ACHN (cell line): ENCODE data around the gene BMERB1.
"Not testable (repeated sequence)": the region's sequence is repeated elsewhere in the genome, so short reads cannot be mapped to it uniquely, and the experiment has no call there.

ENCODE experiments used
- DNase-seq: peaks from one replicate; pipeline ENCODE4 v3.0.0-alpha.2; 2015
- in situ Hi-C: cut with HindIII; loops from 2 replicates; pipeline ENCODE4 v1.10.0; 2017; ENCODE audit warnings: low sequenced_read_pairs, low pct_ligation_motif_present, low pct_unique_long_range_greater_than_20kb

BMERB1 gene

GRCh38 chr16:15532825-15533224, 98.4 kb downstream of the BMERB1 start:
- DNase-seq = no peak
- in situ Hi-C loops = no loop called here

GRCh38 chr16:15533386-15533785, 99.0 kb downstream of the BMERB1 start:
- in situ Hi-C loops = no loop called here

GRCh38 chr16:15535772-15536171, 101.4 kb downstream of the BMERB1 start:
- no peak for DNase-seq
- in situ Hi-C loops = no loop called here

More at GRCh38 chr16:15533386-15533785, 99.0 kb downstream of the BMERB1 start:
- no peak for DNase-seq

GRCh38 chr16:15536843-15537242, 102.5 kb downstream of the BMERB1 start:
- in situ Hi-C loops = no loop called here
- no peak for DNase-seq

GRCh38 chr16:15538507-15538906, 104.1 kb downstream of the BMERB1 start:
- in situ Hi-C loops = no loop called here
- no peak for DNase-seq

- in situ Hi-C loops = no loop called here
- DNase-seq = peak; percentile 48
Observed at GRCh38 chr16:15539197-15539596, 104.8 kb downstream of the BMERB1 start.

GRCh38 chr16:15542261-15542660, 107.9 kb downstream of the BMERB1 start:
- no peak for DNase-seq
- in situ Hi-C loops = no loop called here

GRCh38 chr16:15542734-15543347, 108.5 kb downstream of the BMERB1 start:
- DNase-seq = no peak
- in situ Hi-C loops = no loop called here

GRCh38 chr16:15544405-15544804, 110.0 kb downstream of the BMERB1 start:
- DNase-seq = no peak
- in situ Hi-C loops = no loop called here

- no peak for DNase-seq
- in situ Hi-C loops = no loop called here
Observed at GRCh38 chr16:15545544-15545943, 111.2 kb downstream of the BMERB1 start.

GRCh38 chr16:15547072-15547767, 112.8 kb downstream of the BMERB1 start:
- DNase-seq = peak; percentile 77
- in situ Hi-C loops = not testable (repeated sequence)

- in situ Hi-C loops = no loop called here
Observed at GRCh38 chr16:15547768-15548096, 113.3 kb downstream of the BMERB1 start.

GRCh38 chr16:15548482-15548891, 114.1 kb downstream of the BMERB1 start:
- DNase-seq = peak; percentile 72
- in situ Hi-C loops = no loop called here

More at GRCh38 chr16:15547768-15548096, 113.3 kb downstream of the BMERB1 start:
- no peak for DNase-seq

- no peak for DNase-seq
- in situ Hi-C loops = no loop called here
Observed at GRCh38 chr16:15552507-15552906, 118.1 kb downstream of the BMERB1 start.

- in situ Hi-C loops = no loop called here
- DNase-seq = no peak
Observed at GRCh38 chr16:15553313-15554088, 119.1 kb downstream of the BMERB1 start.

- DNase-seq = no peak
- in situ Hi-C loops = no loop called here
Observed at GRCh38 chr16:15556130-15556529, 121.7 kb downstream of the BMERB1 start.

GRCh38 chr16:15557258-15557657, 122.9 kb downstream of the BMERB1 start:
- in situ Hi-C loops = no loop called here
- no peak for DNase-seq

GRCh38 chr16:15559176-15559575, 124.8 kb downstream of the BMERB1 start:
- in situ Hi-C loops = no loop called here
- no peak for DNase-seq

GRCh38 chr16:15564604-15565339, 130.4 kb downstream of the BMERB1 start:
- in situ Hi-C loops = no loop called here
- DNase-seq = no peak
